ENCODE results near the gene PTPRR.

The PTPRR gene

GRCh38 chr12:70609203-70609602, 311.3 kb downstream of the PTPRR start:
- TF ChIP-seq, protein P1, sequence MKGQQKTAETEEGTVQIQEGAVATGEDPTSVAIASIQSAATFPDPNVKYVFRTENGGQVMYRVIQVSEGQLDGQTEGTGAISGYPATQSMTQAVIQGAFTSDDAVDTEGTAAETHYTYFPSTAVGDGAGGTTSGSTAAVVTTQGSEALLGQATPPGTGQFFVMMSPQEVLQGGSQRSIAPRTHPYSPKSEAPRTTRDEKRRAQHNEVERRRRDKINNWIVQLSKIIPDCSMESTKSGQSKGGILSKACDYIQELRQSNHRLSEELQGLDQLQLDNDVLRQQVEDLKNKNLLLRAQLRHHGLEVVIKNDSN (IDR thresholded peaks at IDR 0.05) = no peak
- no peak for TF ChIP-seq YY1 (IDR thresholded peaks at IDR 0.05; ENCODE audit: low read depth)
- TF ChIP-seq TAF1 (IDR thresholded peaks at IDR 0.05; ENCODE audit: low read depth) = no peak
- TF ChIP-seq TCF12 (IDR thresholded peaks at IDR 0.05; ENCODE audit: low read depth) = no peak
- no peak for TF ChIP-seq TEAD4 (IDR thresholded peaks at IDR 0.05)
- TF ChIP-seq REST (IDR thresholded peaks at IDR 0.05; ENCODE audit: low read depth) = no peak
- TF ChIP-seq FOXM1 (IDR thresholded peaks at IDR 0.05; ENCODE audit: borderline replicate concordance, low read depth) = no peak
- TF ChIP-seq RAD21 (IDR thresholded peaks at IDR 0.05; ENCODE audit: low read depth) = no peak
- TF ChIP-seq ZBTB7A (IDR thresholded peaks at IDR 0.05; ENCODE audit: low read depth) = no peak
- no peak for TF ChIP-seq EGR1 (IDR thresholded peaks at IDR 0.05)
- no peak for TF ChIP-seq NFIC (IDR thresholded peaks at IDR 0.05)

DNA sequence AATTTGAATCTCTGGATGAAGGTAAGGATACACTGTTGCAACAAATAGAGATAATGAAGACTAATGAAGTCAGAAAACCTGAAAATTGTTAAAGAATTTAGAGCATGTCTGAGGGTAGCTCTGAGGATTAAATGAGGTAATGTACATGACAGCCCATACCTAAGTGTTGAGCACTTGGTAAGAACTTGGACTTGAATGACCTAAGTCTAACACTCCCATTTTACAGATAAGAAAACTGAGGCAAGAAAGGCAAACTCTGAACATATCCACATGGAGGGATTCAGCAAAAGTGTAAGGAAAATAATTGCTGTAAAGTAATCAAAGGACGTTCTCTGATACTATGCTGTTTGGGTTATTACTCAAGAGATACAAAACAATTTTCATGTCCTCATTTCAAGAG, 312.4 kb downstream of the PTPRR start:
- TF ChIP-seq EGR1 (IDR thresholded peaks at IDR 0.05) = no peak
- TF ChIP-seq RAD21 (IDR thresholded peaks at IDR 0.05; ENCODE audit: low read depth) = no peak
- TF ChIP-seq, protein P1 (IDR thresholded peaks at IDR 0.05) = no peak
- no peak for TF ChIP-seq TAF1 (IDR thresholded peaks at IDR 0.05; ENCODE audit: low read depth)
- TF ChIP-seq EP300 (IDR thresholded peaks at IDR 0.05; ENCODE audit: borderline replicate concordance) = no peak
- no peak for TF ChIP-seq TCF12 (IDR thresholded peaks at IDR 0.05; ENCODE audit: low read depth)
- TF ChIP-seq TEAD4 (IDR thresholded peaks at IDR 0.05) = no peak
- TF ChIP-seq, protein P2, sequence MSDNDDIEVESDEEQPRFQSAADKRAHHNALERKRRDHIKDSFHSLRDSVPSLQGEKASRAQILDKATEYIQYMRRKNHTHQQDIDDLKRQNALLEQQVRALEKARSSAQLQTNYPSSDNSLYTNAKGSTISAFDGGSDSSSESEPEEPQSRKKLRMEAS (IDR thresholded peaks at IDR 0.05) = no peak
- TF ChIP-seq YY1 (IDR thresholded peaks at IDR 0.05; ENCODE audit: low read depth) = no peak
- no peak for TF ChIP-seq NFIC (IDR thresholded peaks at IDR 0.05)
- no peak for TF ChIP-seq ZBTB7A (IDR thresholded peaks at IDR 0.05; ENCODE audit: low read depth)
- TF ChIP-seq CEBPB (IDR thresholded peaks at IDR 0.05) = no peak
- TF ChIP-seq FOXM1 (IDR thresholded peaks at IDR 0.05; ENCODE audit: borderline replicate concordance, low read depth) = no peak
- TF ChIP-seq REST (IDR thresholded peaks at IDR 0.05; ENCODE audit: low read depth) = no peak
- TF ChIP-seq CREB1 (IDR thresholded peaks at IDR 0.05; ENCODE audit: low read depth) = no peak

DNA sequence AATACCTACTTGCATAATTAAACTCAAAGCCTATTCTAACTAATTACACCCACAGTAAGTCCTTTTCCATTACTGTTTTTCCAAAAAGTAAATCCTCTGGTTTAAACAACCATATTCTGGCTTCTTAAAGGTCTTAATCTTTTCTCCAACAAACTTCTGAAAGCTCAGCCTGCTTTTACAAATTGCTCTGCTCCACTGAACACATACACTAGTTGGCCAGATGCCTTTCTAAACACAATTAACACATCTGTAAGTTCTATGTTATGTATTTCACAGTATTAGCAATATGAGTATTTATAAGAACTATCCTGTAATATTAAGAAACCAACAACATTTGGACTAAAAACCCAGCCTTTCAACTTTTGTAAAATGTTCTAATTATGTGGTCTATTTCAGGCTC, 313.4 kb downstream of the PTPRR start:
- no peak for TF ChIP-seq EP300 (IDR thresholded peaks at IDR 0.05; ENCODE audit: borderline replicate concordance)
- TF ChIP-seq NFIC (IDR thresholded peaks at IDR 0.05) = peak; percentile 64

DNA sequence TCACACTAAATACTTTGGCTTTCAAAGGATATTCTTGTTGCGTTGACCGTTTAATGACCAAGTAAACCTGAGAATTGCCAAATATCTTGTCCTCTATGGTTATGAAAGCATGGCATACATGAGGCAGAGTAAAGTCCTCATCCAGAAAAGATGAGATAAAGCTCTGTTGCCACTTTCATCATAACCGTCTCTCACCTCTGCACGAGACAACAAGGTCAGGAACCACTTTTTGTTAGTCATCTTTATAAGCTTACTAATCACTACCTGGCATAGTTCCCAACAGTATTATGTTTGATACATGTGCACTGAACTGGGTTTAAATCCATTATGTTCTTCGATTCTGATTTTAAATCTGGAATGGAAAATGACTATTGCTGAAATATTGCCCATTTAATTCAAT, 314.6 kb downstream of the PTPRR start:
- no peak for TF ChIP-seq CREB1 (IDR thresholded peaks at IDR 0.05; ENCODE audit: low read depth)

DNA sequence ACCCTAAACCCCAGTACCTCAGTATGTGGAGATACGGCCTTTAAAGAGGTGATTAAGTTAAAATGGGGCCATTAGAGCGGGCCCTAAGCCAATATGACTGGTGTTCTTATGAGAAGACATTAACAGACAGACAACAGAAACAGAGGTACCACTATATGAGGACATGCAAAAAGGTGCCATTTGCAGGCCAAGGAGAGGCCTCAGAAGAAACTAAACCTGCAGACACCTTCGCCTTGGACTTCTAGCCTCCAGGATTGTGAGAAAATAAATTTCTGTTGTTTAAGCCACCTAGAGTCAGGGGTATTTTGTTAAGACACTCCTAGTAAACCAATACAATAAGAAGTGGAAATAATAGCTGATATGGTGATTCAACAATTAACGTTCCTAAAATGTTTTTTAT, 315.9 kb downstream of the PTPRR start:
- TF ChIP-seq FOXM1 (IDR thresholded peaks at IDR 0.05; ENCODE audit: borderline replicate concordance, low read depth) (no peak), REST (IDR thresholded peaks at IDR 0.05; ENCODE audit: low read depth) (no peak), NFIC (IDR thresholded peaks at IDR 0.05) (no peak), EGR1 (IDR thresholded peaks at IDR 0.05) (no peak), CREB1 (IDR thresholded peaks at IDR 0.05; ENCODE audit: low read depth) (no peak), RAD21 (IDR thresholded peaks at IDR 0.05; ENCODE audit: low read depth) (no peak), TEAD4 (IDR thresholded peaks at IDR 0.05) (no peak)
- TF ChIP-seq, protein P2 (IDR thresholded peaks at IDR 0.05) = no peak
- TF ChIP-seq, protein P1 (IDR thresholded peaks at IDR 0.05) = no peak

Measured in Ishikawa (cell line).